ENCODE data around the gene CRIP3. TPM values are rescaled to one million over a fixed set of nuclear protein-coding genes. Genes with fewer than 3 reads are reported as not detected.

Gene CRIP3
- total RNA-seq, 2 experiments from 2014 or later, result 1.8 to 2.0 TPM

GRCh38 chr6:43301081-43301870 is 7.3 kb downstream of the CRIP3 start:
- no peak overlapping the region for H3K27ac Mint-ChIP-seq
- intact Hi-C loops (cut with DNase I, micrococcal nuclease), result no loop called here
- H3K4me1 Mint-ChIP-seq (ENCODE audit: low read depth), result no peaks in the 10 kb centered on the region

GRCh38 chr6:43299338-43300293 is 9.0 kb downstream of the CRIP3 start:
- POLR2A ChIA-PET, result no interaction called here
- TF ChIP-seq CTCF (IDR thresholded peaks at IDR 0.05), result no peak
- Histone ChIP-seq H3K36me3 (ENCODE audit: insufficient read depth, low read length) (no peaks in the 10 kb centered on the region), H3K27me3 (ENCODE audit: control insufficient read depth in 1 of 2, insufficient read depth in 2 of 2, low read length in 2 of 2) (peaks cover 0 to 5% of the 10 kb centered on the region in 2 experiments), H3K27ac (ENCODE audit: low read depth in 1 of 2, low read length in 2 of 2) (no peak overlapping the region), H3K4me1 (ENCODE audit: insufficient read depth, low read length) (no peaks in the 10 kb centered on the region), H3K4me3 (ENCODE audit: low read length) (no peak overlapping the region), H3K9me3 (ENCODE audit: control insufficient read depth in 1 of 2, insufficient read depth in 1 of 2, low read length in 2 of 2) (no peaks in the 10 kb centered on the region)
- ATAC-seq (ENCODE audit: poor library complexity), result no peak
- no peak for DNase-seq
- Mint-ChIP-seq H3K36me3 (ENCODE audit: low read depth) (no peaks in the 10 kb centered on the region), H3K4me3 (no peak overlapping the region), H3K4me1 (ENCODE audit: low read depth) (no peaks in the 10 kb centered on the region), H3K27me3 (peaks cover 13% of the 10 kb centered on the region), H3K9me3 (no peaks in the 10 kb centered on the region), H3K27ac (no peak overlapping the region)
- CTCF ChIA-PET, result interaction anchor here (1.2 kb wide), 1 partner anchor 8 kb away, joined by 3 read pairs; no protein-coding TSS in a partner anchor
- intact Hi-C loops (cut with DNase I, micrococcal nuclease), result loop anchor here in 1 of 2 experiments (10.0 kb wide), 1 partner anchor 45 kb away; no protein-coding TSS in a partner anchor

More at GRCh38 chr6:43301081-43301870, 7.3 kb downstream of the CRIP3 start:
- POLR2A ChIA-PET, result no interaction called here
- Mint-ChIP-seq H3K9me3 (no peaks in the 10 kb centered on the region), H3K4me3 (no peak overlapping the region), H3K36me3 (ENCODE audit: low read depth) (no peaks in the 10 kb centered on the region), H3K27me3 (peaks cover 13% of the 10 kb centered on the region)
- CTCF ChIA-PET, result no interaction called here
- no peak for ATAC-seq (ENCODE audit: poor library complexity)
- Histone ChIP-seq H3K36me3 (ENCODE audit: insufficient read depth, low read length) (no peaks in the 10 kb centered on the region), H3K9me3 (ENCODE audit: control insufficient read depth in 1 of 2, insufficient read depth in 1 of 2, low read length in 2 of 2) (no peaks in the 10 kb centered on the region), H3K27ac (ENCODE audit: low read depth in 1 of 2, low read length in 2 of 2) (no peak overlapping the region), H3K27me3 (ENCODE audit: control insufficient read depth in 1 of 2, insufficient read depth in 2 of 2, low read length in 2 of 2) (peaks cover 0 to 5% of the 10 kb centered on the region in 2 experiments), H3K4me3 (ENCODE audit: low read length) (no peak overlapping the region), H3K4me1 (ENCODE audit: insufficient read depth, low read length) (no peaks in the 10 kb centered on the region)
- no peak for TF ChIP-seq CTCF (IDR thresholded peaks at IDR 0.05)
- DNase-seq, result no peak

GRCh38 chr6:43298565-43299337 is 9.9 kb downstream of the CRIP3 start:
- Mint-ChIP-seq H3K9me3 (no peaks in the 10 kb centered on the region), H3K36me3 (ENCODE audit: low read depth) (no peaks in the 10 kb centered on the region), H3K27ac (no peak overlapping the region), H3K4me1 (ENCODE audit: low read depth) (no peaks in the 10 kb centered on the region), H3K27me3 (peaks cover 13% of the 10 kb centered on the region), H3K4me3 (no peak overlapping the region)
- Histone ChIP-seq H3K27me3 (ENCODE audit: control insufficient read depth in 1 of 2, insufficient read depth in 2 of 2, low read length in 2 of 2) (peaks cover 0 to 5% of the 10 kb centered on the region in 2 experiments), H3K36me3 (ENCODE audit: insufficient read depth, low read length) (no peaks in the 10 kb centered on the region), H3K4me1 (ENCODE audit: insufficient read depth, low read length) (no peaks in the 10 kb centered on the region), H3K9me3 (ENCODE audit: control insufficient read depth in 1 of 2, insufficient read depth in 1 of 2, low read length in 2 of 2) (no peaks in the 10 kb centered on the region), H3K4me3 (ENCODE audit: low read length) (no peak overlapping the region), H3K27ac (ENCODE audit: low read depth in 1 of 2, low read length in 2 of 2) (no peak overlapping the region)
- DNase-seq (no peak), ATAC-seq (ENCODE audit: poor library complexity) (no peak)
- ChIA-PET POLR2A (no interaction called here), CTCF (interaction anchor here (1.2 kb wide), 1 partner anchor 9 kb away, joined by 3 read pairs; no protein-coding TSS in a partner anchor)
- TF ChIP-seq CTCF (IDR thresholded peaks at IDR 0.05), result no peak
- intact Hi-C loops (cut with DNase I, micrococcal nuclease), result loop anchor here in 1 of 2 experiments (10.0 kb wide), 1 partner anchor 46 kb away; no protein-coding TSS in a partner anchor

Data from CD4-positive, alpha-beta T cell (primary cell).